PC-3 (cell line): ENCODE data around the gene PLXNB3.

ENCODE experiments used
- EZH2 ChIP-seq: fragments of 300-600 bp; sonication (generic); IDR thresholded peaks from one replicate; pipeline ENCODE4 v1.6.1; 2017; ENCODE audit warnings: antibody characterized with exemption, mild to moderate bottlenecking, low read length; ENCODE audit not compliant: unreplicated experiment
- EZH2phosphoT487 ChIP-seq: fragments of 300-600 bp; sonication (generic); IDR thresholded peaks from 2 replicates; pipeline ENCODE4 v1.6.1; 2018; ENCODE audit warnings: mild to moderate bottlenecking, antibody characterized with exemption, low read length, borderline replicate concordance
- TF ChIP-seq, protein P1 (sequence below): fragments of 300-600 bp; sonication (generic); conservative IDR thresholded peaks from 2 replicates; pipeline ENCODE4 v1.5.1; 2017; ENCODE audit warnings: antibody characterized with exemption, low read depth, mild to moderate bottlenecking, low read length

DNA sequence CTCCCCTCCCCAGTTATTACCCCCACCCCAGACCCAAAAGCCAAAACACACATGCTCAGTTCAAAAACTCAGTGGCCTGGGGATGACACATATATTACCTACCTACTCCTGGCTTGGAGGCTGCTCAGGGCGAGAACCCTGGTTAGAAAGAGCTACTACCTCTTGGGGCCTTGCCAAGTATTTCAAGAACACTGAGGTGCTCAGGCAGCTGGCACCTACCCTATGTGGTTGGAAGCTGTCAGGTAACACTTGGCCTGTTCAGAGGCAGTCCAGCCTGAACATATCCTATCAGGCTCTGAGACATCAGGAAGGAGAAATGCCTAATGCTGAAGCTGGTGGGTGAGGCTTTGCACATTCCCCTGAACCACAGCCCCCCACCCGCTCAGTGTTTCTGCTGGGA is 44.8 kb upstream of the PLXNB3 start:
- TF ChIP-seq, protein P1, sequence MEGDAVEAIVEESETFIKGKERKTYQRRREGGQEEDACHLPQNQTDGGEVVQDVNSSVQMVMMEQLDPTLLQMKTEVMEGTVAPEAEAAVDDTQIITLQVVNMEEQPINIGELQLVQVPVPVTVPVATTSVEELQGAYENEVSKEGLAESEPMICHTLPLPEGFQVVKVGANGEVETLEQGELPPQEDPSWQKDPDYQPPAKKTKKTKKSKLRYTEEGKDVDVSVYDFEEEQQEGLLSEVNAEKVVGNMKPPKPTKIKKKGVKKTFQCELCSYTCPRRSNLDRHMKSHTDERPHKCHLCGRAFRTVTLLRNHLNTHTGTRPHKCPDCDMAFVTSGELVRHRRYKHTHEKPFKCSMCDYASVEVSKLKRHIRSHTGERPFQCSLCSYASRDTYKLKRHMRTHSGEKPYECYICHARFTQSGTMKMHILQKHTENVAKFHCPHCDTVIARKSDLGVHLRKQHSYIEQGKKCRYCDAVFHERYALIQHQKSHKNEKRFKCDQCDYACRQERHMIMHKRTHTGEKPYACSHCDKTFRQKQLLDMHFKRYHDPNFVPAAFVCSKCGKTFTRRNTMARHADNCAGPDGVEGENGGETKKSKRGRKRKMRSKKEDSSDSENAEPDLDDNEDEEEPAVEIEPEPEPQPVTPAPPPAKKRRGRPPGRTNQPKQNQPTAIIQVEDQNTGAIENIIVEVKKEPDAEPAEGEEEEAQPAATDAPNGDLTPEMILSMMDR, result no peak
- no peak for TF ChIP-seq EZH2
- TF ChIP-seq EZH2phosphoT487, result no peak
